GM10266 (cell line): ENCODE measurements around the gene DYSF.

ENCODE experiments used
- DNase-seq: peaks from one replicate; pipeline ENCODE4 v3.0.0; 2012; ENCODE audit errors: extremely low spot score
- CTCF ChIP-seq: IDR thresholded peaks from 2 replicates; pipeline ENCODE4 v1.5.1; 2012; ENCODE audit warnings: mild to moderate bottlenecking, low read depth; ENCODE audit not compliant: control insufficient read depth, insufficient read depth; ENCODE audit errors: missing control alignments

The DYSF gene

GRCh38 chr2:71531522-71532047 is 78.2 kb downstream of the DYSF start:
- no peak for DNase-seq
- TF ChIP-seq CTCF: no peak

- no peak for DNase-seq
- TF ChIP-seq CTCF: no peak
These were observed 79.0 kb downstream of the DYSF start for GRCh38 chr2:71532327-71532726.

GRCh38 chr2:71534201-71534600 is 80.8 kb downstream of the DYSF start:
- no peak for DNase-seq
- TF ChIP-seq CTCF: no peak

- no peak for DNase-seq
- no peak for TF ChIP-seq CTCF
These were observed 81.5 kb downstream of the DYSF start for GRCh38 chr2:71534826-71535225.

- no peak for DNase-seq
- TF ChIP-seq CTCF: no peak
These were observed 82.2 kb downstream of the DYSF start for GRCh38 chr2:71535526-71535925.

GRCh38 chr2:71536226-71536671 is 82.9 kb downstream of the DYSF start:
- no peak for TF ChIP-seq CTCF
- no peak for DNase-seq

- DNase-seq: no peak
- no peak for TF ChIP-seq CTCF
These were observed 84.9 kb downstream of the DYSF start for GRCh38 chr2:71538241-71538640.
